ENCODE results near the gene CEP104. TPM values are rescaled to one million over a fixed set of nuclear protein-coding genes. Genes with fewer than 3 reads are reported as not detected.

CEP104 gene
- total and polyA plus RNA-seq, 2 experiments from 2014 or later: 12.7 to 22.6 TPM

DNA sequence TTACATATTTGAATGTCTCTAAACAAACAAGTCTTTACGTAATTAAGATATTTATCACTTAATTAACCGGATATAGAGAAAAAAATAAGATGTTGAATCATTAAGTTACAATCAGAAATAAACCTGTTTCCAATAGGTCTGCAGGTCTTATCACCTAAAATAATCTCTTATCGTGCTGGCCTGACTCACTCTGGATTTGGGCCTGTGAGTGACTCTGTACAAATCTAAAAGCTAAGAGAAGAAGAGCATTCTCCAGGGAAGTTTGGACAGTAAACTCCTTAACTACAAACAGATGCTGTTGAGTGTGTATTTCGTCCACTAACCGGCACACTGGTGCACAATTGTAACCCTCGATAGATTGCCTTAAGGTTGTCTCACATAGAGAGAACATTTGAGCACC lies 25.3 kb downstream of the CEP104 start:
- no peaks in the 10 kb centered on the region for H3K79me2 ChIP-seq
- no peak overlapping the region for H2AFZ ChIP-seq
- TF ChIP-seq EZH2 (IDR thresholded peaks at IDR 0.05; ENCODE audit: borderline replicate concordance) (no peak), EZH2phosphoT487 (IDR thresholded peaks at IDR 0.05; ENCODE audit: low read depth, severe bottlenecking, unreplicated experiment) (no peak)
- TF ChIP-seq, protein P1, sequence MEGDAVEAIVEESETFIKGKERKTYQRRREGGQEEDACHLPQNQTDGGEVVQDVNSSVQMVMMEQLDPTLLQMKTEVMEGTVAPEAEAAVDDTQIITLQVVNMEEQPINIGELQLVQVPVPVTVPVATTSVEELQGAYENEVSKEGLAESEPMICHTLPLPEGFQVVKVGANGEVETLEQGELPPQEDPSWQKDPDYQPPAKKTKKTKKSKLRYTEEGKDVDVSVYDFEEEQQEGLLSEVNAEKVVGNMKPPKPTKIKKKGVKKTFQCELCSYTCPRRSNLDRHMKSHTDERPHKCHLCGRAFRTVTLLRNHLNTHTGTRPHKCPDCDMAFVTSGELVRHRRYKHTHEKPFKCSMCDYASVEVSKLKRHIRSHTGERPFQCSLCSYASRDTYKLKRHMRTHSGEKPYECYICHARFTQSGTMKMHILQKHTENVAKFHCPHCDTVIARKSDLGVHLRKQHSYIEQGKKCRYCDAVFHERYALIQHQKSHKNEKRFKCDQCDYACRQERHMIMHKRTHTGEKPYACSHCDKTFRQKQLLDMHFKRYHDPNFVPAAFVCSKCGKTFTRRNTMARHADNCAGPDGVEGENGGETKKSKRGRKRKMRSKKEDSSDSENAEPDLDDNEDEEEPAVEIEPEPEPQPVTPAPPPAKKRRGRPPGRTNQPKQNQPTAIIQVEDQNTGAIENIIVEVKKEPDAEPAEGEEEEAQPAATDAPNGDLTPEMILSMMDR (IDR thresholded peaks at IDR 0.05; ENCODE audit: poor library complexity): no peak
- no peaks in the 10 kb centered on the region for H3K9me2 ChIP-seq (replicated peaks; ENCODE audit: insufficient read depth)
- no peaks in the 10 kb centered on the region for H3K9me3 ChIP-seq (ENCODE audit: low read depth)
- WGBS (ENCODE audit: low lambda C conversion rate, missing lambda C conversion rate): 56% methylated on average over 6 of the region's 6 CpGs
- H3K36me3 ChIP-seq (replicated peaks; ENCODE audit: insufficient read depth, low read depth): peaks cover 5% of the 10 kb centered on the region
- no peak overlapping the region for H3K4me3 ChIP-seq
- no peaks in the 10 kb centered on the region for H3K27me3 ChIP-seq
- no peaks in the 10 kb centered on the region for H3K4me1 ChIP-seq (ENCODE audit: insufficient read depth)
- H3K27ac ChIP-seq: no peak overlapping the region
- H4K20me1 ChIP-seq (ENCODE audit: insufficient read depth, poor library complexity, severe bottlenecking): no peaks in the 10 kb centered on the region
- no peak for DNase-seq (ENCODE audit: low spot score)
- H3K4me2 ChIP-seq: no peak overlapping the region

DNA sequence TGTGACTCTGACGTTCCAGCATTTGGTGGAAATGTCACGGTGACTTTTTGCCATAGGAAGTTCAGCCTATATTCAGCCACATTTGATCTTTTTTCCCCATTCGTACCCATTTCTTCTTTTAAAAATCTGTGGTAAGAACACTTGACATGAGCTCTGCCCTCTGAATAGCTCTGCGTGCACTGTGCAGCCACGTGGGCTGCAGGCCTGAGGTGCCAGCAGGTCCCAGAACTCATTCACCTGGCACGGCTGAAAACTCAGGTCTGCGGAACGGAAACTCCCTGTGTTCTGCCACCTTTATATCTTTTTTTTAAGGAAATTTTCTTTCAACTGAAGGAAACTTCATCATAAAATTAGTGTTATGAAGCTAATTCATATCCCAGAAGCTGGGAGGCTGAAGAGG lies 28.6 kb downstream of the CEP104 start:
- no peaks in the 10 kb centered on the region for H3K9me2 ChIP-seq (replicated peaks; ENCODE audit: insufficient read depth)
- H3K9me3 ChIP-seq (ENCODE audit: low read depth): no peaks in the 10 kb centered on the region
- no peaks in the 10 kb centered on the region for H3K4me1 ChIP-seq (ENCODE audit: insufficient read depth)
- WGBS (ENCODE audit: low lambda C conversion rate, missing lambda C conversion rate): 95% methylated on average over 8 of the region's 8 CpGs
- TF ChIP-seq, protein P1 (IDR thresholded peaks at IDR 0.05; ENCODE audit: poor library complexity): no peak
- TF ChIP-seq EZH2 (IDR thresholded peaks at IDR 0.05; ENCODE audit: borderline replicate concordance) (no peak), EZH2phosphoT487 (IDR thresholded peaks at IDR 0.05; ENCODE audit: low read depth, severe bottlenecking, unreplicated experiment) (no peak)
- H3K27me3 ChIP-seq: no peaks in the 10 kb centered on the region
- no peaks in the 10 kb centered on the region for H3K36me3 ChIP-seq (replicated peaks; ENCODE audit: insufficient read depth, low read depth)
- H3K4me3 ChIP-seq: no peak overlapping the region
- no peaks in the 10 kb centered on the region for H4K20me1 ChIP-seq (ENCODE audit: insufficient read depth, poor library complexity, severe bottlenecking)
- no peak for DNase-seq (ENCODE audit: low spot score)
- H3K79me2 ChIP-seq: no peaks in the 10 kb centered on the region
- H3K4me2 ChIP-seq: no peak overlapping the region
- H3K27ac ChIP-seq: no peak overlapping the region
- H2AFZ ChIP-seq: no peak overlapping the region

DNA sequence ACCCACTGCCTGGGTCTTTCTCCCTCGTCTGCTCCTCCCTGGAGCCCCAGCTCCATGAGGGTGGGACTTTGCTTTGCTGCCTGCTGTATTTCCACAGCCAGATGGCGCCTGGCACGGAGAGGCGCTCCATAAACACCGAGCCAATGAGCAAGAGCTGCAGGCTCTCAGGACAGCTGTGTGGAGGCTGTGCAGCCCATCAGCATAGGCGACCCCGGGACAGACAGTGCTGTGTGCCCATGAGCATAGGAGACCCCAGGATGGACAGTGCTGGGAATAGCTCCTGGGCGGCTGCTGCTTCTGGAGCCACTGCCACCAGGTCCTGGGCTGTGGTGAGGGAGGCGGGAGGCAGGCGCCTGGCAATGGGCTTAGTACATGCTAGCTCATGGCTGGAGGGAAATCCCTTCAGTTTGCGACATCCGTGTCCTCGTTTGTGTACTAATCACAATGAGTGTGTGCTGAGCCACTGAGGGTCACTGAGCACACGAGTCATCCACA lies 29.2 kb downstream of the CEP104 start:
- H3K79me2 ChIP-seq: no peaks in the 10 kb centered on the region
- 90% methylated on average over 14 of the region's 14 CpGs for WGBS (ENCODE audit: low lambda C conversion rate, missing lambda C conversion rate)
- no peaks in the 10 kb centered on the region for H3K4me1 ChIP-seq (ENCODE audit: insufficient read depth)
- no peak overlapping the region for H3K4me2 ChIP-seq
- H2AFZ ChIP-seq: no peak overlapping the region
- H3K36me3 ChIP-seq (replicated peaks; ENCODE audit: insufficient read depth, low read depth): no peaks in the 10 kb centered on the region
- no peaks in the 10 kb centered on the region for H3K9me3 ChIP-seq (ENCODE audit: low read depth)
- no peak for DNase-seq (ENCODE audit: low spot score)
- no peak for TF ChIP-seq EZH2 (IDR thresholded peaks at IDR 0.05; ENCODE audit: borderline replicate concordance)
- TF ChIP-seq, protein P1 (IDR thresholded peaks at IDR 0.05; ENCODE audit: poor library complexity): no peak
- TF ChIP-seq EZH2phosphoT487 (IDR thresholded peaks at IDR 0.05; ENCODE audit: low read depth, severe bottlenecking, unreplicated experiment): no peak
- no peaks in the 10 kb centered on the region for H3K27me3 ChIP-seq
- no peak overlapping the region for H3K27ac ChIP-seq
- H4K20me1 ChIP-seq (ENCODE audit: insufficient read depth, poor library complexity, severe bottlenecking): no peaks in the 10 kb centered on the region
- H3K9me2 ChIP-seq (replicated peaks; ENCODE audit: insufficient read depth): no peaks in the 10 kb centered on the region
- H3K4me3 ChIP-seq: no peak overlapping the region

DNA sequence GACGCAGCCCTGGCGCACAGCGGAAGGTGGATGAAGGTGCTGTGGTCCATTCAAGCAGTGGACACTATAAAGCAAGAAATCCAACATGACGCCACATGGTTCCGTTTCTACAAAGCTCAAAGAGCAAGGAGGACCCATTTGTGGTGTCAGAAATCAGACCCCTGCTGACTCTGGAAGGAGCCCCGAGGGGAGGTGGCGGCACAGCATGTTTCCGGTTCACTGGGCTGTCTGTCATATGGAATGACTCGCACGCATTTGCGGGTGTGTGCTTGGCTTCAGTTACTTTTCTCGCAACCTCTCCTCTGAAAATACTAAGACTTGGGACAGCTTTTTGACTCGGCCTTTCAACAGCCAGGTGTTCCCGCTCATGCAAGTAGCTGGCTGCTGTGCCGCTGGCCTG lies 31.7 kb downstream of the CEP104 start:
- WGBS (ENCODE audit: low lambda C conversion rate, missing lambda C conversion rate): 87% methylated on average over 15 of the region's 15 CpGs
- H3K4me1 ChIP-seq (ENCODE audit: insufficient read depth): no peaks in the 10 kb centered on the region
- no peak for DNase-seq (ENCODE audit: low spot score)
- H4K20me1 ChIP-seq (ENCODE audit: insufficient read depth, poor library complexity, severe bottlenecking): no peaks in the 10 kb centered on the region
- H3K79me2 ChIP-seq: no peaks in the 10 kb centered on the region
- no peak overlapping the region for H3K27ac ChIP-seq
- no peaks in the 10 kb centered on the region for H3K9me2 ChIP-seq (replicated peaks; ENCODE audit: insufficient read depth)
- no peak overlapping the region for H3K4me2 ChIP-seq
- H3K4me3 ChIP-seq: no peak overlapping the region
- no peaks in the 10 kb centered on the region for H3K9me3 ChIP-seq (ENCODE audit: low read depth)
- no peaks in the 10 kb centered on the region for H3K27me3 ChIP-seq
- H2AFZ ChIP-seq: no peak overlapping the region
- H3K36me3 ChIP-seq (replicated peaks; ENCODE audit: insufficient read depth, low read depth): no peaks in the 10 kb centered on the region
- TF ChIP-seq EZH2 (IDR thresholded peaks at IDR 0.05; ENCODE audit: borderline replicate concordance): no peak
- TF ChIP-seq, protein P1 (IDR thresholded peaks at IDR 0.05; ENCODE audit: poor library complexity): no peak
- TF ChIP-seq EZH2phosphoT487 (IDR thresholded peaks at IDR 0.05; ENCODE audit: low read depth, severe bottlenecking, unreplicated experiment): no peak
